Measurements from ENCODE around the gene DHRS7.

GRCh38 chr14:60188115-60188514 lies 22.9 kb upstream of the DHRS7 start:
- TF ChIP-seq, protein P1, sequence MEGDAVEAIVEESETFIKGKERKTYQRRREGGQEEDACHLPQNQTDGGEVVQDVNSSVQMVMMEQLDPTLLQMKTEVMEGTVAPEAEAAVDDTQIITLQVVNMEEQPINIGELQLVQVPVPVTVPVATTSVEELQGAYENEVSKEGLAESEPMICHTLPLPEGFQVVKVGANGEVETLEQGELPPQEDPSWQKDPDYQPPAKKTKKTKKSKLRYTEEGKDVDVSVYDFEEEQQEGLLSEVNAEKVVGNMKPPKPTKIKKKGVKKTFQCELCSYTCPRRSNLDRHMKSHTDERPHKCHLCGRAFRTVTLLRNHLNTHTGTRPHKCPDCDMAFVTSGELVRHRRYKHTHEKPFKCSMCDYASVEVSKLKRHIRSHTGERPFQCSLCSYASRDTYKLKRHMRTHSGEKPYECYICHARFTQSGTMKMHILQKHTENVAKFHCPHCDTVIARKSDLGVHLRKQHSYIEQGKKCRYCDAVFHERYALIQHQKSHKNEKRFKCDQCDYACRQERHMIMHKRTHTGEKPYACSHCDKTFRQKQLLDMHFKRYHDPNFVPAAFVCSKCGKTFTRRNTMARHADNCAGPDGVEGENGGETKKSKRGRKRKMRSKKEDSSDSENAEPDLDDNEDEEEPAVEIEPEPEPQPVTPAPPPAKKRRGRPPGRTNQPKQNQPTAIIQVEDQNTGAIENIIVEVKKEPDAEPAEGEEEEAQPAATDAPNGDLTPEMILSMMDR (IDR thresholded peaks at IDR 0.05), result no peak
- no peak for TF ChIP-seq POLR2A (IDR thresholded peaks at IDR 0.05)
